ENCODE measurements around the gene PDGFD.

Gene PDGFD

DNA sequence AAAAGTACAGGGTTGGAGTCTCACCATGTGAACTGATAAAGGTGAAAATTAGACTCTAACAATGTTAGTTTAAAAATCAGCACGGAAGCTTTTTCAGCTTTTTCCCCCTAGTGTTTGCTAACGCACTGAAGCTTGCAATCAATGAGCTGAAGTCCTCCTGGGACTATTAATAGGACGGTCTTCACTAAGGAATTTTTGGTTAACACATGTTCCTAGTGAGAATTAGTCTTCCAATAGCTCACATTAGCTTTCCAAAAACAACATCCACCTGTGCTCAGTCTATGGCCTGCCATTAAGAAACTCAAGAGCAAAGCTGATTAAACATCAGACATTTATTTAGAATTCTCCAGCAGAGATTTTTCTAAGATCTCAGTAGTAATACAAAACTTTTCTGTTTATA is 154.2 kb downstream of the PDGFD start:
- H3K4me1 ChIP-seq (ENCODE audit: insufficient read depth, low read length) = no peaks in the 10 kb centered on the region
- no peak for ATAC-seq (ENCODE audit: insufficient read depth, low read depth)
- H3K4me3 ChIP-seq (ENCODE audit: low read depth in 1 of 2, low read length in 2 of 2) = no peak overlapping the region
- no peak overlapping the region for H2AFZ ChIP-seq (ENCODE audit: low read depth, low read length)
- no peaks in the 10 kb centered on the region for H4K20me1 ChIP-seq (ENCODE audit: insufficient read depth, low read length)
- DNase-seq = no peak
- no peaks in the 10 kb centered on the region for H3K9me3 ChIP-seq (ENCODE audit: insufficient read depth, low read length, severe bottlenecking)
- no peaks in the 10 kb centered on the region for H3K36me3 ChIP-seq (ENCODE audit: insufficient read depth, low read length)
- no peaks in the 10 kb centered on the region for H3K79me2 ChIP-seq (ENCODE audit: insufficient read depth, low read length)
- no peaks in the 10 kb centered on the region for H3K27me3 ChIP-seq (ENCODE audit: insufficient read depth, low read length, poor library complexity)
- H3K4me2 ChIP-seq (ENCODE audit: insufficient read depth, low read length) = no peak overlapping the region
- H3K27ac ChIP-seq (ENCODE audit: low read length) = no peak overlapping the region
- TF ChIP-seq, protein P1, sequence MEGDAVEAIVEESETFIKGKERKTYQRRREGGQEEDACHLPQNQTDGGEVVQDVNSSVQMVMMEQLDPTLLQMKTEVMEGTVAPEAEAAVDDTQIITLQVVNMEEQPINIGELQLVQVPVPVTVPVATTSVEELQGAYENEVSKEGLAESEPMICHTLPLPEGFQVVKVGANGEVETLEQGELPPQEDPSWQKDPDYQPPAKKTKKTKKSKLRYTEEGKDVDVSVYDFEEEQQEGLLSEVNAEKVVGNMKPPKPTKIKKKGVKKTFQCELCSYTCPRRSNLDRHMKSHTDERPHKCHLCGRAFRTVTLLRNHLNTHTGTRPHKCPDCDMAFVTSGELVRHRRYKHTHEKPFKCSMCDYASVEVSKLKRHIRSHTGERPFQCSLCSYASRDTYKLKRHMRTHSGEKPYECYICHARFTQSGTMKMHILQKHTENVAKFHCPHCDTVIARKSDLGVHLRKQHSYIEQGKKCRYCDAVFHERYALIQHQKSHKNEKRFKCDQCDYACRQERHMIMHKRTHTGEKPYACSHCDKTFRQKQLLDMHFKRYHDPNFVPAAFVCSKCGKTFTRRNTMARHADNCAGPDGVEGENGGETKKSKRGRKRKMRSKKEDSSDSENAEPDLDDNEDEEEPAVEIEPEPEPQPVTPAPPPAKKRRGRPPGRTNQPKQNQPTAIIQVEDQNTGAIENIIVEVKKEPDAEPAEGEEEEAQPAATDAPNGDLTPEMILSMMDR (IDR thresholded peaks at IDR 0.05; ENCODE audit: borderline replicate concordance, extremely low read depth, low read length, poor library complexity, severe bottlenecking) = no peak
- TF ChIP-seq EZH2 (IDR thresholded peaks at IDR 0.05; ENCODE audit: borderline replicate concordance, low read depth, low read length, severe bottlenecking) = no peak
- no peak overlapping the region for H3K9ac ChIP-seq (ENCODE audit: low read depth, low read length)

DNA sequence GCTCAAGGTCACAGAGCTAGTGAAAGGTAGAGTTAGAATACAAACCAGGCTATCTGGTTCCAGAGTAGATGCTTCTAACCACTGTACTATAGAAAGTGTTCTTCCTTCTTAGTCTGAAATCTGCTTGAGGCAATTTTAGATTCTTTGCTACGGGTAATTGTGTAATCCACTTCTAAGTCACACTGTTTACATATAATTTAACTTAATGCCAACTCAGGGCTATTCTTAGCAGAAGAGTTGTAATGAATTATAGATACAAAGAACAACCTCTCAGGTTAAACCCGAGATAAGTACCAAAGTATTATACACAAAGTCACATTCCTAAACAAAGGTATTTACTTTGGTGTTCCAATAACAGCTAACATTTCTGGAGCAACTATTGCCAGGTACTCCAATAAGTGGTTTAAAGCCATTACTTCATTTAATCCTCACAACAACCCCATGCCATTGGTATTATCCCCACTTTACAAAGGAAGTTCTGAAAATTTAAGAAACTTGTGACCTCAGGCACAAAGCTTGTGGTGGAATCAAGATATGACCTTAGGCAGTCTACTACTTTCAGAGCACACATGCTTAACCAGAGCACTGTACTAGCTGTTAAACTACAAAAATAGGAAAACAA is 158.6 kb downstream of the PDGFD start:
- DNase-seq (no peak), ATAC-seq (ENCODE audit: insufficient read depth, low read depth) (no peak)
- Histone ChIP-seq H3K4me2 (ENCODE audit: insufficient read depth, low read length) (no peak overlapping the region), H3K9ac (ENCODE audit: low read depth, low read length) (no peak overlapping the region), H4K20me1 (ENCODE audit: insufficient read depth, low read length) (no peaks in the 10 kb centered on the region), H3K79me2 (ENCODE audit: insufficient read depth, low read length) (no peaks in the 10 kb centered on the region), H3K4me1 (ENCODE audit: insufficient read depth, low read length) (no peaks in the 10 kb centered on the region), H2AFZ (ENCODE audit: low read depth, low read length) (no peak overlapping the region), H3K36me3 (ENCODE audit: insufficient read depth, low read length) (no peaks in the 10 kb centered on the region), H3K27ac (ENCODE audit: low read length) (no peak overlapping the region), H3K4me3 (ENCODE audit: low read depth in 1 of 2, low read length in 2 of 2) (no peak overlapping the region), H3K27me3 (ENCODE audit: insufficient read depth, low read length, poor library complexity) (no peaks in the 10 kb centered on the region), H3K9me3 (ENCODE audit: insufficient read depth, low read length, severe bottlenecking) (no peaks in the 10 kb centered on the region)
- TF ChIP-seq EZH2 (IDR thresholded peaks at IDR 0.05; ENCODE audit: borderline replicate concordance, low read depth, low read length, severe bottlenecking) = no peak
- TF ChIP-seq, protein P1 (IDR thresholded peaks at IDR 0.05; ENCODE audit: borderline replicate concordance, extremely low read depth, low read length, poor library complexity, severe bottlenecking) = no peak

DNA sequence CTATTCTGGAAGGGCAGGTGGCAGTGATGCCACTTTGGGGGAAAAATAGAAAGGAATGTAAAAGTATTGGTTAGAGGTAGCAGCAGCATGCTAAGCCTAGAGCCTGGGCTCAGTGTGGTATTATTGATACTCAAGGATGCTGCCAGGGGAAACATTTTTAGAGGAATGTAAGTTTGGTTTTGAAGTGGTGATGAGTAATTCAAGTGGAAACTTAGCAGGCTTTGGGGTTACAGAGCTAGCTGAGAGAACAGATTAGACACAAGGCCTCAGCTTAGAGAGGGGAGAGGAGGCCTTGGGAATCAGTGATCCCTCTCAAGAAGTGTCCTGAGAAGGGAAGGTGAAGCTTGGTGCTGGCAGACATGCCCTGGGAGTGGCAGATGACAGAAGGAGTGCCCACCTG is 160.5 kb downstream of the PDGFD start:
- TF ChIP-seq, protein P1 (IDR thresholded peaks at IDR 0.05; ENCODE audit: borderline replicate concordance, extremely low read depth, low read length, poor library complexity, severe bottlenecking) = no peak
- TF ChIP-seq EZH2 (IDR thresholded peaks at IDR 0.05; ENCODE audit: borderline replicate concordance, low read depth, low read length, severe bottlenecking) = no peak
- no peak overlapping the region for H3K27ac ChIP-seq (ENCODE audit: low read length)
- ATAC-seq (ENCODE audit: insufficient read depth, low read depth) = no peak

More for the DNA sequence above, 160.5 kb downstream of the PDGFD start:
- H3K4me3 ChIP-seq (ENCODE audit: low read depth in 1 of 2, low read length in 2 of 2) = no peak overlapping the region
- H3K4me1 ChIP-seq (ENCODE audit: insufficient read depth, low read length) = no peaks in the 10 kb centered on the region
- H3K4me2 ChIP-seq (ENCODE audit: insufficient read depth, low read length) = no peak overlapping the region
- H3K9me3 ChIP-seq (ENCODE audit: insufficient read depth, low read length, severe bottlenecking) = no peaks in the 10 kb centered on the region
- H3K79me2 ChIP-seq (ENCODE audit: insufficient read depth, low read length) = no peaks in the 10 kb centered on the region
- no peaks in the 10 kb centered on the region for H3K27me3 ChIP-seq (ENCODE audit: insufficient read depth, low read length, poor library complexity)
- DNase-seq = no peak
- no peak overlapping the region for H3K9ac ChIP-seq (ENCODE audit: low read depth, low read length)
- H3K36me3 ChIP-seq (ENCODE audit: insufficient read depth, low read length) = no peaks in the 10 kb centered on the region
- H4K20me1 ChIP-seq (ENCODE audit: insufficient read depth, low read length) = no peaks in the 10 kb centered on the region
- no peak overlapping the region for H2AFZ ChIP-seq (ENCODE audit: low read depth, low read length)
